Common myeloid progenitor, CD34-positive (primary cell): ENCODE measurements around the gene HDAC11.
A peak's percentile ranks its signal among the peaks of the same experiment; 100 is the strongest.

Experiments used
- CTCF ChIA-PET: fragments of 350-600 bp; sonication (Branson Sonifier 250); formaldehyde crosslinking; loops from one replicate; lab custom pipeline; 2021; ENCODE audit warnings: antibody characterized with exemption; lab: Charles Lee
- POLR2A ChIA-PET: fragments of 350-600 bp; sonication (Branson Sonifier 250); formaldehyde crosslinking; loops from one replicate; lab custom pipeline; 2021; ENCODE audit warnings: antibody characterized with exemption; lab: Charles Lee
- DNase-seq, 3 donors: peaks; one replicate each; pipeline versions ENCODE4 v3.0.0 to v3.0.0-alpha.2; 2013
- H3K27ac ChIP-seq, 2 experiments: 1 replicate in 1 of 2; 2 replicates in 1 of 2; pipeline ENCODE4 v1.7.0; 2013; ENCODE audit warnings: inconsistent platforms in 2 of 2, low read length in 2 of 2, mild to moderate bottlenecking in 2 of 2, low read depth in 1 of 2, moderate library complexity in 1 of 2; ENCODE audit not compliant: severe bottlenecking in 2 of 2, insufficient read depth in 1 of 2, poor library complexity in 1 of 2
- H3K27me3 ChIP-seq, 5 experiments: replicated peaks in 2 of 5; 1 replicate in 3 of 5; 2 replicates in 2 of 5; pipeline versions ENCODE4 v1.6.1 to v1.7.0; 2013; ENCODE audit warnings: low read length in 4 of 5, mild to moderate bottlenecking in 2 of 5, moderate library complexity in 2 of 5, inconsistent platforms in 1 of 5; ENCODE audit not compliant: insufficient read depth in 5 of 5, control insufficient read depth in 4 of 5
- H3K36me3 ChIP-seq, 4 experiments: 1 replicate in 2 of 4; 2 replicates in 2 of 4; pipeline versions ENCODE4 v1.6.1 to v1.7.0; 2013; ENCODE audit warnings: low read length in 3 of 4, control low read depth in 1 of 4, mild to moderate bottlenecking in 1 of 4; ENCODE audit not compliant: control insufficient read depth in 4 of 4, insufficient read depth in 4 of 4
- H3K4me1 ChIP-seq, 4 experiments: 1 replicate in 3 of 4; 2 replicates in 1 of 4; pipeline versions ENCODE4 v1.6.1 to v1.7.1; 2013; ENCODE audit warnings: low read length in 3 of 4, mild to moderate bottlenecking in 3 of 4, control low read depth in 1 of 4, inconsistent platforms in 1 of 4, moderate library complexity in 1 of 4; ENCODE audit not compliant: control insufficient read depth in 4 of 4, insufficient read depth in 4 of 4; ENCODE audit errors: control extremely low read depth in 1 of 4
- H3K4me3 ChIP-seq, 7 experiments: 1 replicate in 4 of 7; 2 replicates in 3 of 7; pipeline versions ENCODE4 v1.5.1 to v1.7.0; 2013; ENCODE audit warnings: mild to moderate bottlenecking in 7 of 7, low read length in 6 of 7, moderate library complexity in 6 of 7, inconsistent platforms in 2 of 7, low read depth in 2 of 7, control low read depth in 1 of 7; ENCODE audit not compliant: insufficient read depth in 4 of 7, control insufficient read depth in 1 of 7; ENCODE audit errors: extremely low read depth in 1 of 7
- H3K9me3 ChIP-seq, 5 experiments: 1 replicate in 4 of 5; 2 replicates in 1 of 5; pipeline versions ENCODE4 v1.6.1 to v1.7.1; 2013; ENCODE audit warnings: low read length in 4 of 5, mild to moderate bottlenecking in 2 of 5, inconsistent platforms in 1 of 5, low read depth in 1 of 5, moderate library complexity in 1 of 5; ENCODE audit not compliant: control insufficient read depth in 4 of 5, insufficient read depth in 2 of 5; ENCODE audit errors: control extremely low read depth in 1 of 5
- WGBS: methylation state at CpG from one replicate; pipeline ENCODE4 v1.1.5; 2013; ENCODE audit not compliant: insufficient coverage; 5-methylcytosine and 5-hydroxymethylcytosine counted together

The HDAC11 gene

GRCh38 chr3:13460341-13460736 lies 19.8 kb upstream of the HDAC11 start:
- no peaks in the 10 kb centered on the region for H3K4me1 ChIP-seq
- H3K9me3 ChIP-seq, result no peaks in the 10 kb centered on the region
- H3K27me3 ChIP-seq, result peaks cover 0 to 3% (median 0%) of the 10 kb centered on the region in 5 experiments
- WGBS, result 100% methylated on average over 3 of the region's 7 CpGs
- POLR2A ChIA-PET, result no interaction called here
- CTCF ChIA-PET, result interaction anchor here (1.0 to 5.1 kb wide), 10 partner anchors 8 to 368 kb away, joined by 3 to 38 read pairs (median 11); partner anchors contain the start of gene HDAC11
- H3K36me3 ChIP-seq, result no peaks in the 10 kb centered on the region
- H3K27ac ChIP-seq, result no peak overlapping the region
- no peak overlapping the region for H3K4me3 ChIP-seq
- DNase-seq, result no peak

GRCh38 chr3:13461169-13462124 lies 18.7 kb upstream of the HDAC11 start:
- peak; percentile 69 to 86 (median 82) for DNase-seq
- POLR2A ChIA-PET, result no interaction called here
- WGBS, result 28% methylated on average over 9 of the region's 14 CpGs
- Histone ChIP-seq H3K27ac (no peak overlapping the region), H3K9me3 (no peaks in the 10 kb centered on the region), H3K4me1 (no peaks in the 10 kb centered on the region), H3K36me3 (no peaks in the 10 kb centered on the region), H3K4me3 (no peak overlapping the region), H3K27me3 (peaks cover 0 to 4% (median 0%) of the 10 kb centered on the region in 5 experiments)
- CTCF ChIA-PET, result interaction anchor here (0.8 to 5.1 kb wide), 17 partner anchors 9 to 424 kb away, joined by 3 to 38 read pairs (median 5); partner anchors contain the start of gene HDAC11

- 87% methylated on average over 5 of the region's 8 CpGs for WGBS
- Histone ChIP-seq H3K4me3 (no peak overlapping the region), H3K27me3 (peaks cover 0 to 5% (median 0%) of the 10 kb centered on the region in 5 experiments), H3K9me3 (no peaks in the 10 kb centered on the region), H3K36me3 (no peaks in the 10 kb centered on the region), H3K4me1 (no peaks in the 10 kb centered on the region), H3K27ac (no peak overlapping the region)
- POLR2A ChIA-PET, result no interaction called here
- no peak for DNase-seq
- CTCF ChIA-PET, result interaction anchor here (0.9 to 5.1 kb wide), 14 partner anchors 9 to 423 kb away, joined by 3 to 38 read pairs (median 7); partner anchors contain the start of gene HDAC11
Observed at GRCh38 chr3:13462125-13462629, 17.9 kb upstream of the HDAC11 start.

- CTCF ChIA-PET, result interaction anchor here (1.0 to 5.1 kb wide), 12 partner anchors 8 to 371 kb away, joined by 3 to 38 read pairs (median 7); partner anchors contain the start of gene HDAC11
Observed at GRCh38 chr3:13462822-13463221, 17.3 kb upstream of the HDAC11 start.

GRCh38 chr3:13463618-13464400 lies 16.3 kb upstream of the HDAC11 start:
- peaks cover 0 to 5% (median 0%) of the 10 kb centered on the region in 5 experiments for H3K27me3 ChIP-seq
- POLR2A ChIA-PET, result no interaction called here
- no peaks in the 10 kb centered on the region for H3K36me3 ChIP-seq
- H3K4me3 ChIP-seq, result no peak overlapping the region
- H3K4me1 ChIP-seq, result no peaks in the 10 kb centered on the region
- CTCF ChIA-PET, result interaction anchor here (0.9 to 5.1 kb wide), 10 partner anchors 7 to 234 kb away, joined by 3 to 38 read pairs (median 4); partner anchors contain the start of gene HDAC11
- 88% methylated on average over 10 of the region's 11 CpGs for WGBS
- no peak for DNase-seq
- no peak overlapping the region for H3K27ac ChIP-seq
- no peaks in the 10 kb centered on the region for H3K9me3 ChIP-seq

More at GRCh38 chr3:13462822-13463221, 17.3 kb upstream of the HDAC11 start:
- WGBS, result 89% methylated on average over 4 of the region's 5 CpGs
- H3K4me3 ChIP-seq, result no peak overlapping the region
- no peaks in the 10 kb centered on the region for H3K4me1 ChIP-seq
- H3K27me3 ChIP-seq, result peaks cover 0 to 5% (median 0%) of the 10 kb centered on the region in 5 experiments
- POLR2A ChIA-PET, result no interaction called here
- DNase-seq, result no peak
- H3K9me3 ChIP-seq, result no peaks in the 10 kb centered on the region
- H3K36me3 ChIP-seq, result no peaks in the 10 kb centered on the region
- H3K27ac ChIP-seq, result no peak overlapping the region

GRCh38 chr3:13465236-13465873 lies 14.8 kb upstream of the HDAC11 start:
- WGBS, result 86% methylated on average over 4 of the region's 4 CpGs
- H3K4me3 ChIP-seq, result no peak overlapping the region
- no peaks in the 10 kb centered on the region for H3K9me3 ChIP-seq
- DNase-seq, result no peak
- no peak overlapping the region for H3K27ac ChIP-seq
- peaks cover 0 to 5% (median 0%) of the 10 kb centered on the region in 5 experiments for H3K27me3 ChIP-seq
- POLR2A ChIA-PET, result no interaction called here
- no peaks in the 10 kb centered on the region for H3K36me3 ChIP-seq
- CTCF ChIA-PET, result interaction anchor here (1.2 to 2.4 kb wide), 2 partner anchors 10 to 11 kb away, joined by 5 to 9 read pairs; no protein-coding TSS in a partner anchor
- H3K4me1 ChIP-seq, result no peaks in the 10 kb centered on the region
